MCF 10A (cell line): ENCODE results near the gene KLRC4. TPM values are rescaled to one million over a fixed set of nuclear protein-coding genes. Genes with fewer than 3 reads are reported as not detected.
"Not testable (repeated sequence)": the region's sequence is repeated elsewhere in the genome, so short reads cannot be mapped to it uniquely, and the experiment has no call there.

Experiments used
- BruUV-seq: library from RNA; stranded (reverse); fragments of 400-500 nt; replicated peaks from 2 replicates; lab custom pipeline; 2021; lab: Mats Ljungman, UMichigan
- CTCF ChIA-PET: fragments of 300-600 bp; sonication (Branson Sonifier 250); formaldehyde crosslinking; extraction: SDS; loops from one replicate; lab custom pipeline; 2021; ENCODE audit warnings: antibody characterized with exemption, inconsistent platforms; lab: Yijun Ruan, JAX
- POLR2A ChIA-PET: fragments of 300-600, 350-650 bp; sonication (Branson Sonifier 250); formaldehyde crosslinking; extraction: SDS; loops from one replicate; lab custom pipeline; 2020; ENCODE audit warnings: antibody characterized with exemption, inconsistent platforms; lab: Yijun Ruan, JAX
- DNase-seq: peaks from one replicate; pipeline ENCODE4 v3.0.0-alpha.2; 2018; ENCODE audit not compliant: unreplicated experiment
- H3K27ac Mint-ChIP-seq: one replicate; pipeline ENCODE4 v1.8.0; 2022; ENCODE audit warnings: mild to moderate bottlenecking, low read depth, mixed read lengths; ENCODE audit not compliant: unreplicated experiment
- H3K27me3 Mint-ChIP-seq: one replicate; pipeline ENCODE4 v1.8.0; 2022; ENCODE audit warnings: mixed read lengths; ENCODE audit not compliant: insufficient read depth, unreplicated experiment
- H3K36me3 Mint-ChIP-seq: one replicate; pipeline ENCODE4 v1.8.0; 2022; ENCODE audit warnings: mild to moderate bottlenecking, moderate library complexity, mixed read lengths; ENCODE audit not compliant: insufficient read depth, unreplicated experiment
- H3K4me1 Mint-ChIP-seq: one replicate; pipeline ENCODE4 v1.8.0; 2022; ENCODE audit warnings: mixed read lengths; ENCODE audit not compliant: insufficient read depth, unreplicated experiment
- H3K4me3 Mint-ChIP-seq: one replicate; pipeline ENCODE4 v1.8.0; 2022; ENCODE audit warnings: mild to moderate bottlenecking, moderate library complexity, mixed read lengths; ENCODE audit not compliant: unreplicated experiment
- H3K9me3 Mint-ChIP-seq: one replicate; pipeline ENCODE4 v1.8.0; 2022; ENCODE audit warnings: mixed read lengths; ENCODE audit not compliant: unreplicated experiment
- CTCF ChIP-seq: fragments of 200-600 bp; IDR thresholded peaks from one replicate; pipeline ENCODE4 v1.8.0; 2022; ENCODE audit warnings: antibody characterized with exemption, mild to moderate bottlenecking; ENCODE audit not compliant: unreplicated experiment
- intact Hi-C: fragments of 100-400 bp; cut with micrococcal nuclease; formaldehyde crosslinking; loops from 2 replicates; pipeline ENCODE4 v1.14.1; 2022
- total RNA-seq: library from RNA; stranded (reverse); gene quantifications from 2 replicates; pipeline ENCODE4 v1.2.3, GENCODE V29; 2022

KLRC4 gene
- total RNA-seq, 1 experiment from 2014 or later: 0.84 TPM

GRCh38 chr12:10368206-10369171 is 41.1 kb downstream of the KLRC4 start:
- no peak for DNase-seq
- no TSS peak for BruUV-seq
- Mint-ChIP-seq H3K27me3 (no peaks in the 10 kb centered on the region), H3K27ac (no peak overlapping the region), H3K4me1 (peaks cover 17% of the 10 kb centered on the region), H3K36me3 (peaks cover 20% of the 10 kb centered on the region), H3K9me3 (peaks cover 8% of the 10 kb centered on the region), H3K4me3 (no peak overlapping the region)
- ChIA-PET POLR2A (no interaction called here), CTCF (interaction anchor here (0.6 to 1.2 kb wide), 3 partner anchors 128 to 305 kb away, joined by 3 read pairs; no protein-coding TSS in a partner anchor)
- intact Hi-C loops: no loop called here
- no peak for TF ChIP-seq CTCF

GRCh38 chr12:10367714-10368113 is 41.8 kb downstream of the KLRC4 start:
- not testable (repeated sequence) for H3K27me3 Mint-ChIP-seq, H3K4me3 Mint-ChIP-seq, DNase-seq, BruUV-seq, H3K27ac Mint-ChIP-seq, H3K9me3 Mint-ChIP-seq
- Mint-ChIP-seq H3K4me1 (peaks cover 14% of the 10 kb centered on the region), H3K36me3 (peaks cover 20% of the 10 kb centered on the region)
- ChIA-PET POLR2A (interaction anchor here (1.5 to 5.9 kb wide), 3 partner anchors 25 to 154 kb away, joined by 4 to 135 read pairs (median 38); partner anchors contain the start of gene GABARAPL1), CTCF (interaction anchor here (0.6 to 4.6 kb wide), 11 partner anchors 14 to 382 kb away, joined by 3 to 35 read pairs (median 5); no protein-coding TSS in a partner anchor)
- intact Hi-C loops: loop anchor here (1.0 kb wide), 3 partner anchors 134 to 307 kb away; partner anchors contain the start of gene STYK1

GRCh38 chr12:10366875-10367274 is 42.7 kb downstream of the KLRC4 start:
- peaks cover 20% of the 10 kb centered on the region for H3K36me3 Mint-ChIP-seq
- no peak overlapping the region for H3K4me3 Mint-ChIP-seq
- ChIA-PET CTCF (interaction anchor here (0.6 to 4.6 kb wide), 31 partner anchors 11 to 679 kb away, joined by 3 to 35 read pairs (median 3); partner anchors contain the start of genes CLEC7A and CLEC9A), POLR2A (interaction anchor here (1.0 to 5.9 kb wide), 8 partner anchors 16 to 198 kb away, joined by 3 to 135 read pairs (median 5); partner anchors contain the start of gene GABARAPL1)
- intact Hi-C loops: loop anchor here (1.0 kb wide), 3 partner anchors 134 to 307 kb away; partner anchors contain the start of gene STYK1
- no TSS peak for BruUV-seq
- no peaks in the 10 kb centered on the region for H3K27me3 Mint-ChIP-seq
- peak; percentile 54 for DNase-seq
- TF ChIP-seq CTCF: peak; percentile 46
- H3K27ac Mint-ChIP-seq: no peak overlapping the region
- peaks cover 13% of the 10 kb centered on the region for H3K4me1 Mint-ChIP-seq
- H3K9me3 Mint-ChIP-seq: peaks cover 8% of the 10 kb centered on the region

- H3K36me3 Mint-ChIP-seq: peaks cover 20% of the 10 kb centered on the region
- no peak overlapping the region for H3K27ac Mint-ChIP-seq
- no peak overlapping the region for H3K4me3 Mint-ChIP-seq
- DNase-seq: no peak
- no peak for TF ChIP-seq CTCF
- POLR2A ChIA-PET: interaction anchor here (0.6 to 5.9 kb wide), 21 partner anchors 9 to 358 kb away, joined by 3 to 135 read pairs (median 4); partner anchors contain the start of genes GABARAPL1, KLRC3 and YBX3
- CTCF ChIA-PET: interaction anchor here (0.6 to 4.6 kb wide), 27 partner anchors 10 to 808 kb away, joined by 3 to 35 read pairs (median 4); partner anchors contain the start of gene CLEC7A
- intact Hi-C loops: loop anchor here (2.0 kb wide), 3 partner anchors 27 to 131 kb away; no protein-coding TSS in a partner anchor
- peaks cover 8% of the 10 kb centered on the region for H3K9me3 Mint-ChIP-seq
- peaks cover 20% of the 10 kb centered on the region for H3K4me1 Mint-ChIP-seq
- H3K27me3 Mint-ChIP-seq: no peaks in the 10 kb centered on the region
- no TSS peak for BruUV-seq
Measured at GRCh38 chr12:10365696-10366405, 43.7 kb downstream of the KLRC4 start.
